Kidney epithelial cell (primary cell): ENCODE measurements around the gene SLC37A4. TPM values are rescaled to one million over a fixed set of nuclear protein-coding genes. Genes with fewer than 3 reads are reported as not detected.

Source experiments
- DNase-seq: peaks from one replicate; pipeline ENCODE4 v3.0.0-alpha.2; 2010; ENCODE audit warnings: low read depth
- H3K27me3 ChIP-seq: 2 replicates; pipeline ENCODE4 v1.6.0; 2011; ENCODE audit warnings: low read length; ENCODE audit not compliant: control insufficient read depth, insufficient read depth
- H3K36me3 ChIP-seq: 2 replicates; pipeline ENCODE4 v1.5.1; 2011; ENCODE audit warnings: low read length; ENCODE audit not compliant: control insufficient read depth, insufficient read depth
- H3K4me3 ChIP-seq: 2 replicates; pipeline ENCODE4 v1.5.1; 2011; ENCODE audit warnings: low read depth, mild to moderate bottlenecking, control low read depth, low read length
- total RNA-seq: library from RNA; depleted of rRNA; stranded (reverse); fragments of >200 nt; gene quantifications from 2 replicates; pipeline ENCODE4 v1.2.3, GENCODE V29; 2015
- TF ChIP-seq, protein P1 (sequence below): IDR thresholded peaks from 2 replicates; pipeline ENCODE4 v1.5.1; 2011; ENCODE audit warnings: mild to moderate bottlenecking, moderate library complexity, low read length, control low read depth, inconsistent platforms; ENCODE audit not compliant: insufficient read depth, poor library complexity, severe bottlenecking

SLC37A4 gene
- 20.7 and 27.9 TPM in 2 replicates for total RNA-seq

GRCh38 chr11:119030329-119031047, at the start of gene SLC37A4:
SLC37A4 (minus strand) TSS chr11:119030877.
- Histone ChIP-seq H3K27me3 (no peaks in the 10 kb centered on the region), H3K4me3 (peak within 1 kb of the TSS; percentile 85), H3K36me3 (peaks cover 2% of the 10 kb centered on the region)
- TF ChIP-seq, protein P1, sequence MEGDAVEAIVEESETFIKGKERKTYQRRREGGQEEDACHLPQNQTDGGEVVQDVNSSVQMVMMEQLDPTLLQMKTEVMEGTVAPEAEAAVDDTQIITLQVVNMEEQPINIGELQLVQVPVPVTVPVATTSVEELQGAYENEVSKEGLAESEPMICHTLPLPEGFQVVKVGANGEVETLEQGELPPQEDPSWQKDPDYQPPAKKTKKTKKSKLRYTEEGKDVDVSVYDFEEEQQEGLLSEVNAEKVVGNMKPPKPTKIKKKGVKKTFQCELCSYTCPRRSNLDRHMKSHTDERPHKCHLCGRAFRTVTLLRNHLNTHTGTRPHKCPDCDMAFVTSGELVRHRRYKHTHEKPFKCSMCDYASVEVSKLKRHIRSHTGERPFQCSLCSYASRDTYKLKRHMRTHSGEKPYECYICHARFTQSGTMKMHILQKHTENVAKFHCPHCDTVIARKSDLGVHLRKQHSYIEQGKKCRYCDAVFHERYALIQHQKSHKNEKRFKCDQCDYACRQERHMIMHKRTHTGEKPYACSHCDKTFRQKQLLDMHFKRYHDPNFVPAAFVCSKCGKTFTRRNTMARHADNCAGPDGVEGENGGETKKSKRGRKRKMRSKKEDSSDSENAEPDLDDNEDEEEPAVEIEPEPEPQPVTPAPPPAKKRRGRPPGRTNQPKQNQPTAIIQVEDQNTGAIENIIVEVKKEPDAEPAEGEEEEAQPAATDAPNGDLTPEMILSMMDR = peak; percentile 94
- peak; percentile 97 for DNase-seq

DNA sequence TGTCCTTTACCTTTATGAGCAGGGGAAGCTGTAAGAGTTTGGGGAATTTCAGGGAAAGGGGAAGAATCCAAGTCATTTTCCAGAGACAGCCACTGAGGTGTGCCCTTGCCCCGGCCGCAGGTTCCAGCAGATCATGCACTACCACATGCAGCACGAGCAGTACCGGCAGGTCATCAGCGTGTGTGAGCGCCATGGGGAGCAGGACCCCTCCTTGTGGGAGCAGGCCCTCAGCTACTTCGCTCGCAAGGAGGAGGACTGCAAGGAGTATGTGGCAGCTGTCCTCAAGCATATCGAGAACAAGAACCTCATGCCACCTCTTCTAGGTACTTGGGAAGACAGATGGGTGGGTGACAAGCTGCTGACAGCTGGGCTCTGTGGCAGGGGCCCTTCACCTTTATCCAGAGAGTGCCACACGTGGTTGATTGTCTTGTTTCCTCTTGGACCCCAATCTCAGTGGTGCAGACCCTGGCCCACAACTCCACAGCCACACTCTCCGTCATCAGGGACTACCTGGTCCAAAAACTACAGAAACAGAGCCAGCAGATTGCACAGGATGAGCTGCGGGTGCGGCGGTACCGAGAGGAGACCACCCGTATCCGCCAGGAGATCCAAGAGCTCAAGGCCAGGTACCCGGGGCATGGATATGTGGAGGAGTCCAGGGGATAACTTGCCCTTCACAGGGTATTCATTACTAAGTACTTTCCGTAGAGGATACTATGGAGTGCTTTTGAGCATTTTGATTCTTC, 48.2 kb upstream of the SLC37A4 start:
- DNase-seq = no peak
- no peaks in the 10 kb centered on the region for H3K27me3 ChIP-seq
- peaks cover 4% of the 10 kb centered on the region for H3K36me3 ChIP-seq
- H3K4me3 ChIP-seq = no peak overlapping the region
- TF ChIP-seq, protein P1 = no peak

DNA sequence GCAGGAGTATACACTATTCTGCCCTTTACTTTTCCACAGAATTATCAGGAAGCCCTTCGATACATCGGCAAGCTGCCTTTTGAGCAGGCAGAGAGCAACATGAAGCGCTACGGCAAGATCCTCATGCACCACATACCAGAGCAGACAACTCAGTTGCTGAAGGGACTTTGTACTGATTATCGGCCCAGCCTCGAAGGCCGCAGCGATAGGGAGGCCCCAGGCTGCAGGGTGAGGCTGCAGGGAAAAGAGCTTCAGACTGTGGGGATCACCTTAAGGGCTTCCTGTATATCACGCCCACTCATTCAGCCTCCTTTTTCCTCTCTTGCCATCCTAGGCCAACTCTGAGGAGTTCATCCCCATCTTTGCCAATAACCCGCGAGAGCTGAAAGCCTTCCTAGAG, 47.2 kb upstream of the SLC37A4 start:
- Histone ChIP-seq H3K36me3 (peaks cover 4% of the 10 kb centered on the region), H3K27me3 (no peaks in the 10 kb centered on the region), H3K4me3 (no peak overlapping the region)
- no peak for DNase-seq
- TF ChIP-seq, protein P1 = no peak

- TF ChIP-seq, protein P1 = no peak
- Histone ChIP-seq H3K4me3 (peak within 1 kb of the TSS; percentile 99), H3K27me3 (no peaks in the 10 kb centered on the region), H3K36me3 (no peaks in the 10 kb centered on the region)
- DNase-seq = peak; percentile 79
These were observed 36.9 kb upstream of the SLC37A4 start, which contains the start of gene VPS11 for GRCh38 chr11:119067371-119068222. VPS11 (plus strand) TSS chr11:119067818; CDS start chr11:119067824, 6 bp downstream.

DNA sequence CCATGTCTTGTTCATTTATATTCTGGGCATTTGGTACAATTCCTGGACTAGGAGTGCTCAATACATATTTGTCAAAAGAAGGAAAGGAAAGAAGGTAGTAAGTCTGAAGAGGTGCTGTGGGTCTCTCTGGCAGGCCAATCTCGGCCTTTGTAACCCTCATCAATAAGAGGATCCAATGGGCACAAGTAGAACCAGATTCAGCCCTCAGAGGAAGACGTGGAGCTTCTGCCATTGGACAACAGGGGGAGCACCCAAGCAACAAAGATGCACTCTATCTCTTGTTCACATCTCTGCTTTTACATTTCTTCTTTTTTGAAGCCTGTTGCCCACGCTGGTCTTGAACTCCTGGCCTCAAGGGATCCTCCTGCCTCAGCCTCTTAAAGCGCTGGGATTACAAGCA, 34.7 kb upstream of the SLC37A4 start:
- no peak for DNase-seq
- H3K27me3 ChIP-seq = no peaks in the 10 kb centered on the region
- TF ChIP-seq, protein P1 = peak; percentile 47

More for the DNA sequence above, 34.7 kb upstream of the SLC37A4 start:
- H3K36me3 ChIP-seq = no peaks in the 10 kb centered on the region
- H3K4me3 ChIP-seq = no peak overlapping the region
